Nasal cavity respiratory epithelium epithelial cell of viscerocranial mucosa (primary cell): ENCODE results near the gene STEAP4. TPM values are rescaled to one million over a fixed set of nuclear protein-coding genes. Genes with fewer than 3 reads are reported as not detected.

Experiments used
- total RNA-seq: library from RNA; depleted of rRNA; stranded (reverse); fragments of >200 nt; gene quantifications from 2 replicates; pipeline ENCODE4 v1.2.3, GENCODE V29; 2014

The STEAP4 gene
- total RNA-seq: 2.4 and 3.1 TPM in 2 replicates

GRCh38 chr7:88306590-88307048 lies at the start of gene STEAP4:
Gene STEAP4 (minus strand): TSS chr7:88306894. CDS start chr7:88284269, 22,625 bp downstream.

Other genes with a start within 250 kb of the STEAP4 start
- 66.3 and 131 TPM in 2 replicates for gene SRI, start 86.9 kb downstream of the STEAP4 start, total RNA-seq